Left ventricle myocardium inferior (tissue), 1 donor: ENCODE data around the gene TANGO6. TPM values are rescaled to one million over a fixed set of nuclear protein-coding genes. Genes with fewer than 3 reads are reported as not detected.

Source experiments
- DNase-seq: peaks from one replicate; pipeline ENCODE4 v3.0.0-alpha.2; 2020
- H3K27ac ChIP-seq: fragments of 200-600 bp; replicated peaks from 2 replicates; pipeline ENCODE4 v1.8.0; 2021
- H3K27me3 ChIP-seq: fragments of 200-600 bp; 2 replicates; pipeline ENCODE4 v1.8.0; 2021; ENCODE audit warnings: low read depth
- H3K36me3 ChIP-seq: fragments of 200-600 bp; 2 replicates; pipeline ENCODE4 v1.8.0; 2021
- H3K4me1 ChIP-seq: fragments of 200-600 bp; 2 replicates; pipeline ENCODE4 v1.8.0; 2021
- H3K4me3 ChIP-seq: fragments of 200-600 bp; 2 replicates; pipeline ENCODE4 v1.8.0; 2021; ENCODE audit warnings: mild to moderate bottlenecking, moderate library complexity
- H3K9me3 ChIP-seq: fragments of 200-600 bp; replicated peaks from 2 replicates; pipeline ENCODE4 v1.8.0; 2021
- CTCF ChIP-seq: fragments of 200-600 bp; IDR thresholded peaks from 2 replicates; pipeline ENCODE4 v1.8.0; 2021; ENCODE audit warnings: antibody characterized with exemption, mild to moderate bottlenecking, borderline replicate concordance
- intact Hi-C: fragments of 100-400 bp; cut with micrococcal nuclease; formaldehyde crosslinking; loops from one replicate; pipeline ENCODE4 v1.11.0; 2022
- total RNA-seq: library from RNA; stranded (reverse); fragmentation: NEBNext Ultra II Directional; extraction: Animal tissue kit (Norgen Biotek cat#: 25700); gene quantifications from one replicate; pipeline ENCODE4 v1.2.1, GENCODE V29; 2021
- donor health status: DM: no; HTN: yes; CAD: no; lungs with severe emphysema.

The TANGO6 gene
- total RNA-seq, 1 donor from 2014 or later, result 10.5 TPM

- H3K27ac ChIP-seq, result no peak overlapping the region
- no peak overlapping the region for H3K4me3 ChIP-seq
- intact Hi-C loops, result no loop called here
- DNase-seq, result no peak
- H3K36me3 ChIP-seq, result peaks cover 23% of the 10 kb centered on the region
- H3K4me1 ChIP-seq, result no peaks in the 10 kb centered on the region
- H3K27me3 ChIP-seq, result no peaks in the 10 kb centered on the region
- TF ChIP-seq CTCF, result no peak
- no peaks in the 10 kb centered on the region for H3K9me3 ChIP-seq
Measured at GRCh38 chr16:68936736-68937631, 93.7 kb downstream of the TANGO6 start.

GRCh38 chr16:68939692-68940320, 96.5 kb downstream of the TANGO6 start:
- no peaks in the 10 kb centered on the region for H3K27me3 ChIP-seq

GRCh38 chr16:68940816-68941215, 97.5 kb downstream of the TANGO6 start:
- no peak overlapping the region for H3K4me3 ChIP-seq
- no peaks in the 10 kb centered on the region for H3K4me1 ChIP-seq
- H3K9me3 ChIP-seq, result peaks cover 13% of the 10 kb centered on the region
- H3K27ac ChIP-seq, result no peak overlapping the region
- no peak for TF ChIP-seq CTCF
- no peak for DNase-seq
- intact Hi-C loops, result no loop called here
- no peaks in the 10 kb centered on the region for H3K27me3 ChIP-seq
- H3K36me3 ChIP-seq, result peaks cover 21% of the 10 kb centered on the region

More at GRCh38 chr16:68939692-68940320, 96.5 kb downstream of the TANGO6 start:
- intact Hi-C loops, result no loop called here
- no peak overlapping the region for H3K27ac ChIP-seq
- H3K36me3 ChIP-seq, result peaks cover 14% of the 10 kb centered on the region
- no peak overlapping the region for H3K4me3 ChIP-seq
- H3K4me1 ChIP-seq, result no peaks in the 10 kb centered on the region
- peaks cover 10% of the 10 kb centered on the region for H3K9me3 ChIP-seq
- DNase-seq, result no peak
- no peak for TF ChIP-seq CTCF

GRCh38 chr16:68943961-68944360, 100.6 kb downstream of the TANGO6 start:
- intact Hi-C loops, result no loop called here
- no peak overlapping the region for H3K27ac ChIP-seq
- TF ChIP-seq CTCF, result no peak
- H3K4me1 ChIP-seq, result no peaks in the 10 kb centered on the region
- no peak overlapping the region for H3K4me3 ChIP-seq
- no peaks in the 10 kb centered on the region for H3K27me3 ChIP-seq
- H3K36me3 ChIP-seq, result peaks cover 18% of the 10 kb centered on the region
- peaks cover 13% of the 10 kb centered on the region for H3K9me3 ChIP-seq
- no peak for DNase-seq

- intact Hi-C loops, result no loop called here
- Histone ChIP-seq H3K36me3 (peaks cover 18% of the 10 kb centered on the region), H3K27me3 (no peaks in the 10 kb centered on the region), H3K4me1 (peaks cover 4% of the 10 kb centered on the region), H3K4me3 (no peak overlapping the region), H3K9me3 (peaks cover 13% of the 10 kb centered on the region), H3K27ac (no peak overlapping the region)
- no peak for DNase-seq
- no peak for TF ChIP-seq CTCF
Measured at GRCh38 chr16:68948230-68948910, 105.0 kb downstream of the TANGO6 start.
